ENCODE data around the gene PLCD3.

The PLCD3 gene

GRCh38 chr17:45093444-45094110, 38.7 kb downstream of the PLCD3 start:
- no peaks in the 10 kb centered on the region for H4K20me1 ChIP-seq (ENCODE audit: insufficient read depth, low read length)
- H3K9me3 ChIP-seq (replicated peaks; ENCODE audit: insufficient read depth, low read length): no peaks in the 10 kb centered on the region
- TF ChIP-seq EZH2phosphoT487 (IDR thresholded peaks at IDR 0.05; ENCODE audit: low read length): no peak
- TF ChIP-seq EZH2 (optimal IDR thresholded peaks at IDR 0.05; ENCODE audit: low read depth, low read length): no peak
- no peak for TF ChIP-seq CTCF (IDR thresholded peaks at IDR 0.05; ENCODE audit: low read length)
- no peak overlapping the region for H3K27ac ChIP-seq (ENCODE audit: low read length)
- H2AFZ ChIP-seq (ENCODE audit: low read length): no peak overlapping the region
- H3K36me3 ChIP-seq (replicated peaks; ENCODE audit: insufficient read depth, low read length): peaks cover 11% of the 10 kb centered on the region
- H3F3A ChIP-seq (ENCODE audit: insufficient read depth, low read length): no peaks in the 10 kb centered on the region
- no peaks in the 10 kb centered on the region for H3K79me2 ChIP-seq (ENCODE audit: low read length)
- DNase-seq: no peak
- no peaks in the 10 kb centered on the region for H3K9me2 ChIP-seq (replicated peaks; ENCODE audit: insufficient read depth, low read length)
- H3K27me3 ChIP-seq (replicated peaks; ENCODE audit: insufficient read depth, low read length): no peaks in the 10 kb centered on the region
- H3K4me3 ChIP-seq (ENCODE audit: low read length): no peak overlapping the region
- H3K4me2 ChIP-seq (ENCODE audit: low read depth, low read length): no peak overlapping the region
- no peak overlapping the region for H3K9ac ChIP-seq (ENCODE audit: low read length)
- no peaks in the 10 kb centered on the region for H3K4me1 ChIP-seq (ENCODE audit: low read length)

- Histone ChIP-seq H3K9me2 (replicated peaks; ENCODE audit: insufficient read depth, low read length) (no peaks in the 10 kb centered on the region), H2AFZ (ENCODE audit: low read length) (no peak overlapping the region), H3K36me3 (replicated peaks; ENCODE audit: insufficient read depth, low read length) (peaks cover 6% of the 10 kb centered on the region), H3K27ac (ENCODE audit: low read length) (no peak overlapping the region), H4K20me1 (ENCODE audit: insufficient read depth, low read length) (no peaks in the 10 kb centered on the region), H3K4me3 (ENCODE audit: low read length) (no peak overlapping the region), H3K9me3 (replicated peaks; ENCODE audit: insufficient read depth, low read length) (no peaks in the 10 kb centered on the region), H3K27me3 (replicated peaks; ENCODE audit: insufficient read depth, low read length) (no peaks in the 10 kb centered on the region), H3K4me1 (ENCODE audit: low read length) (no peaks in the 10 kb centered on the region), H3K9ac (ENCODE audit: low read length) (no peak overlapping the region), H3K4me2 (ENCODE audit: low read depth, low read length) (no peak overlapping the region), H3K79me2 (ENCODE audit: low read length) (no peaks in the 10 kb centered on the region), H3F3A (ENCODE audit: insufficient read depth, low read length) (no peaks in the 10 kb centered on the region)
- TF ChIP-seq EZH2phosphoT487 (IDR thresholded peaks at IDR 0.05; ENCODE audit: low read length): no peak
- TF ChIP-seq CTCF (IDR thresholded peaks at IDR 0.05; ENCODE audit: low read length): no peak
- no peak for TF ChIP-seq EZH2 (optimal IDR thresholded peaks at IDR 0.05; ENCODE audit: low read depth, low read length)
- DNase-seq: no peak
Measured at GRCh38 chr17:45092911-45093430, 39.3 kb downstream of the PLCD3 start.

GRCh38 chr17:45091778-45092425, 40.4 kb downstream of the PLCD3 start:
- no peak for DNase-seq
- Histone ChIP-seq H3K36me3 (replicated peaks; ENCODE audit: insufficient read depth, low read length) (peaks cover 9% of the 10 kb centered on the region), H3K79me2 (ENCODE audit: low read length) (no peaks in the 10 kb centered on the region), H3K4me3 (ENCODE audit: low read length) (no peak overlapping the region), H3K4me2 (ENCODE audit: low read depth, low read length) (no peak overlapping the region), H4K20me1 (ENCODE audit: insufficient read depth, low read length) (no peaks in the 10 kb centered on the region), H3K9ac (ENCODE audit: low read length) (no peak overlapping the region), H3K9me3 (replicated peaks; ENCODE audit: insufficient read depth, low read length) (no peaks in the 10 kb centered on the region), H3K4me1 (ENCODE audit: low read length) (no peaks in the 10 kb centered on the region), H3K9me2 (replicated peaks; ENCODE audit: insufficient read depth, low read length) (no peaks in the 10 kb centered on the region), H3K27ac (ENCODE audit: low read length) (no peak overlapping the region), H3F3A (ENCODE audit: insufficient read depth, low read length) (no peaks in the 10 kb centered on the region), H2AFZ (ENCODE audit: low read length) (no peak overlapping the region), H3K27me3 (replicated peaks; ENCODE audit: insufficient read depth, low read length) (no peaks in the 10 kb centered on the region)
- TF ChIP-seq EZH2 (optimal IDR thresholded peaks at IDR 0.05; ENCODE audit: low read depth, low read length) (no peak), CTCF (IDR thresholded peaks at IDR 0.05; ENCODE audit: low read length) (no peak), EZH2phosphoT487 (IDR thresholded peaks at IDR 0.05; ENCODE audit: low read length) (no peak)
